ENCODE measurements around the gene RAG2. TPM values are rescaled to one million over a fixed set of nuclear protein-coding genes. Genes with fewer than 3 reads are reported as not detected.

The RAG2 gene
- total and polyA plus RNA-seq, 2 experiments from 2014 or later: not detected

DNA sequence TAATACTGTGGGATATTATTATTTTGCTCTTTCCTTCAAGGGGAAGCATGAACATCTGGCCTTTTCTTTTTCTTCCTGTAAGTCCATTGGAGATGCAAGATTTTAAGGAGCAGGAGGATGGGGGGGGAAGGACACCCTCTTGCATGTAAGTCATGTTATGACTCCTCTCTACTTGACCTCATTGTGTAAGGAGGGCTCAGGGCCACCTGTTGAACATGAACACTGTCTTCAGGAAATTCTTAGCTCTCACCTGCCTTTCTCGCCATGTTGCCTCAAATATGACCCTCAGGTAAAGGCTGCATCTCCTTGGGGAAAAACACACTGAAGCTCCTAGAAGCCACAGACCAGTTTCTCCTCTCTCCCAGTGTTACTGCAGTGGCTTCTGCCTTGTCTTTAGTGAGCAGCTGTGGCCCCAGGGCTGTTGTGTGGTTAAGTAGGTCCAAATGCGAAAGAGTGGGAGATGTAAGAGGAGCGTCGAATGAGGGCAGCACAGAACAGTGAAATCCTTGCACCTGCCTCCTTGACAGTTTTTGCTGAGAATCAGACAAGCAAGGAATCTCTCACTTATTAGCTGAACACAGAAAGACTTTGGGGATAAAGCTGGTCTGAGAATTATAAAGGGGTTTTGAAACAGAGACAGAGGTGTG is 31.5 kb downstream of the RAG2 start:
- no peak overlapping the region for H3K27ac ChIP-seq (ENCODE audit: low read depth)
- Mint-ChIP-seq H3K4me1 (peaks cover 13% of the 10 kb centered on the region; the same call in 2 of the 3 replicates), H3K4me3 (no peak overlapping the region), H3K9me3 (no peaks in the 10 kb centered on the region), H3K36me3 (ENCODE audit: low read depth) (no peaks in the 10 kb centered on the region), H3K27me3 (ENCODE audit: insufficient read depth, low read depth, poor library complexity) (no peaks in the 10 kb centered on the region), H3K27ac (no peak overlapping the region)
- no peaks in the 10 kb centered on the region for H3K36me3 ChIP-seq (ENCODE audit: insufficient read depth)
- no peak for DNase-seq (ENCODE audit: low spot score)
- TF ChIP-seq JUNB (IDR thresholded peaks at IDR 0.05; ENCODE audit: unreplicated experiment) (no peak), EZH2 (IDR thresholded peaks at IDR 0.05; ENCODE audit: low read depth, unreplicated experiment) (no peak), ZNF114 (CRISPR knock-in tag; IDR thresholded peaks at IDR 0.05) (no peak), POLR2AphosphoS5 (IDR thresholded peaks at IDR 0.05; ENCODE audit: low read depth) (no peak), ZNF331 (CRISPR knock-in tag; IDR thresholded peaks at IDR 0.05; ENCODE audit: low read depth) (no peak), EZH2phosphoT487 (IDR thresholded peaks at IDR 0.05; ENCODE audit: unreplicated experiment) (no peak), STAT1 (IDR thresholded peaks at IDR 0.05; ENCODE audit: unreplicated experiment) (no peak), NANOG (IDR thresholded peaks at IDR 0.05; ENCODE audit: borderline replicate concordance) (no peak)
- TF ChIP-seq, protein P1, sequence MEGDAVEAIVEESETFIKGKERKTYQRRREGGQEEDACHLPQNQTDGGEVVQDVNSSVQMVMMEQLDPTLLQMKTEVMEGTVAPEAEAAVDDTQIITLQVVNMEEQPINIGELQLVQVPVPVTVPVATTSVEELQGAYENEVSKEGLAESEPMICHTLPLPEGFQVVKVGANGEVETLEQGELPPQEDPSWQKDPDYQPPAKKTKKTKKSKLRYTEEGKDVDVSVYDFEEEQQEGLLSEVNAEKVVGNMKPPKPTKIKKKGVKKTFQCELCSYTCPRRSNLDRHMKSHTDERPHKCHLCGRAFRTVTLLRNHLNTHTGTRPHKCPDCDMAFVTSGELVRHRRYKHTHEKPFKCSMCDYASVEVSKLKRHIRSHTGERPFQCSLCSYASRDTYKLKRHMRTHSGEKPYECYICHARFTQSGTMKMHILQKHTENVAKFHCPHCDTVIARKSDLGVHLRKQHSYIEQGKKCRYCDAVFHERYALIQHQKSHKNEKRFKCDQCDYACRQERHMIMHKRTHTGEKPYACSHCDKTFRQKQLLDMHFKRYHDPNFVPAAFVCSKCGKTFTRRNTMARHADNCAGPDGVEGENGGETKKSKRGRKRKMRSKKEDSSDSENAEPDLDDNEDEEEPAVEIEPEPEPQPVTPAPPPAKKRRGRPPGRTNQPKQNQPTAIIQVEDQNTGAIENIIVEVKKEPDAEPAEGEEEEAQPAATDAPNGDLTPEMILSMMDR (conservative IDR thresholded peaks at IDR 0.05; ENCODE audit: low read depth in 2 of 2): no peak
- TF ChIP-seq, protein P2, sequence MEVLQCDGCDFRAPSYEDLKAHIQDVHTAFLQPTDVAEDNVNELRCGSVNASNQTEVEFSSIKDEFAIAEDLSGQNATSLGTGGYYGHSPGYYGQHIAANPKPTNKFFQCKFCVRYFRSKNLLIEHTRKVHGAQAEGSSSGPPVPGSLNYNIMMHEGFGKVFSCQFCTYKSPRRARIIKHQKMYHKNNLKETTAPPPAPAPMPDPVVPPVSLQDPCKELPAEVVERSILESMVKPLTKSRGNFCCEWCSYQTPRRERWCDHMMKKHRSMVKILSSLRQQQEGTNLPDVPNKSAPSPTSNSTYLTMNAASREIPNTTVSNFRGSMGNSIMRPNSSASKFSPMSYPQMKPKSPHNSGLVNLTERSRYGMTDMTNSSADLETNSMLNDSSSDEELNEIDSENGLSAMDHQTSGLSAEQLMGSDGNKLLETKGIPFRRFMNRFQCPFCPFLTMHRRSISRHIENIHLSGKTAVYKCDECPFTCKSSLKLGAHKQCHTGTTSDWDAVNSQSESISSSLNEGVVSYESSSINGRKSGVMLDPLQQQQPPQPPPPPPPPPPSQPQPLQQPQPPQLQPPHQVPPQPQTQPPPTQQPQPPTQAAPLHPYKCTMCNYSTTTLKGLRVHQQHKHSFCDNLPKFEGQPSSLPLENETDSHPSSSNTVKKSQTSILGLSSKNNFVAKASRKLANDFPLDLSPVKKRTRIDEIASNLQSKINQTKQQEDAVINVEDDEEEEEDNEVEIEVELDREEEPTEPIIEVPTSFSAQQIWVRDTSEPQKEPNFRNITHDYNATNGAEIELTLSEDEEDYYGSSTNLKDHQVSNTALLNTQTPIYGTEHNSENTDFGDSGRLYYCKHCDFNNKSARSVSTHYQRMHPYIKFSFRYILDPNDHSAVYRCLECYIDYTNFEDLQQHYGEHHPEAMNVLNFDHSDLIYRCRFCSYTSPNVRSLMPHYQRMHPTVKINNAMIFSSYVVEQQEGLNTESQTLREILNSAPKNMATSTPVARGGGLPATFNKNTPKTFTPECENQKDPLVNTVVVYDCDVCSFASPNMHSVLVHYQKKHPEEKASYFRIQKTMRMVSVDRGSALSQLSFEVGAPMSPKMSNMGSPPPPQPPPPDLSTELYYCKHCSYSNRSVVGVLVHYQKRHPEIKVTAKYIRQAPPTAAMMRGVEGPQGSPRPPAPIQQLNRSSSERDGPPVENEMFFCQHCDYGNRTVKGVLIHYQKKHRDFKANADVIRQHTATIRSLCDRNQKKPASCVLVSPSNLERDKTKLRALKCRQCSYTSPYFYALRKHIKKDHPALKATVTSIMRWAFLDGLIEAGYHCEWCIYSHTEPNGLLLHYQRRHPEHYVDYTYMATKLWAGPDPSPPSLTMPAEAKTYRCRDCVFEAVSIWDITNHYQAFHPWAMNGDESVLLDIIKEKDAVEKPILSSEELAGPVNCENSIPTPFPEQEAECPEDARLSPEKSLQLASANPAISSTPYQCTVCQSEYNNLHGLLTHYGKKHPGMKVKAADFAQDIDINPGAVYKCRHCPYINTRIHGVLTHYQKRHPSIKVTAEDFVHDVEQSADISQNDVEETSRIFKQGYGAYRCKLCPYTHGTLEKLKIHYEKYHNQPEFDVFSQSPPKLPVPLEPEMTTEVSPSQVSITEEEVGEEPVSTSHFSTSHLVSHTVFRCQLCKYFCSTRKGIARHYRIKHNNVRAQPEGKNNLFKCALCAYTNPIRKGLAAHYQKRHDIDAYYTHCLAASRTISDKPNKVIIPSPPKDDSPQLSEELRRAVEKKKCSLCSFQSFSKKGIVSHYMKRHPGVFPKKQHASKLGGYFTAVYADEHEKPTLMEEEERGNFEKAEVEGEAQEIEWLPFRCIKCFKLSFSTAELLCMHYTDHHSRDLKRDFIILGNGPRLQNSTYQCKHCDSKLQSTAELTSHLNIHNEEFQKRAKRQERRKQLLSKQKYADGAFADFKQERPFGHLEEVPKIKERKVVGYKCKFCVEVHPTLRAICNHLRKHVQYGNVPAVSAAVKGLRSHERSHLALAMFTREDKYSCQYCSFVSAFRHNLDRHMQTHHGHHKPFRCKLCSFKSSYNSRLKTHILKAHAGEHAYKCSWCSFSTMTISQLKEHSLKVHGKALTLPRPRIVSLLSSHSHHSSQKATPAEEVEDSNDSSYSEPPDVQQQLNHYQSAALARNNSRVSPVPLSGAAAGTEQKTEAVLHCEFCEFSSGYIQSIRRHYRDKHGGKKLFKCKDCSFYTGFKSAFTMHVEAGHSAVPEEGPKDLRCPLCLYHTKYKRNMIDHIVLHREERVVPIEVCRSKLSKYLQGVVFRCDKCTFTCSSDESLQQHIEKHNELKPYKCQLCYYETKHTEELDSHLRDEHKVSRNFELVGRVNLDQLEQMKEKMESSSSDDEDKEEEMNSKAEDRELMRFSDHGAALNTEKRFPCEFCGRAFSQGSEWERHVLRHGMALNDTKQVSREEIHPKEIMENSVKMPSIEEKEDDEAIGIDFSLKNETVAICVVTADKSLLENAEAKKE (CRISPR knock-in tag; IDR thresholded peaks at IDR 0.05): no peak
- TF ChIP-seq, protein P3, sequence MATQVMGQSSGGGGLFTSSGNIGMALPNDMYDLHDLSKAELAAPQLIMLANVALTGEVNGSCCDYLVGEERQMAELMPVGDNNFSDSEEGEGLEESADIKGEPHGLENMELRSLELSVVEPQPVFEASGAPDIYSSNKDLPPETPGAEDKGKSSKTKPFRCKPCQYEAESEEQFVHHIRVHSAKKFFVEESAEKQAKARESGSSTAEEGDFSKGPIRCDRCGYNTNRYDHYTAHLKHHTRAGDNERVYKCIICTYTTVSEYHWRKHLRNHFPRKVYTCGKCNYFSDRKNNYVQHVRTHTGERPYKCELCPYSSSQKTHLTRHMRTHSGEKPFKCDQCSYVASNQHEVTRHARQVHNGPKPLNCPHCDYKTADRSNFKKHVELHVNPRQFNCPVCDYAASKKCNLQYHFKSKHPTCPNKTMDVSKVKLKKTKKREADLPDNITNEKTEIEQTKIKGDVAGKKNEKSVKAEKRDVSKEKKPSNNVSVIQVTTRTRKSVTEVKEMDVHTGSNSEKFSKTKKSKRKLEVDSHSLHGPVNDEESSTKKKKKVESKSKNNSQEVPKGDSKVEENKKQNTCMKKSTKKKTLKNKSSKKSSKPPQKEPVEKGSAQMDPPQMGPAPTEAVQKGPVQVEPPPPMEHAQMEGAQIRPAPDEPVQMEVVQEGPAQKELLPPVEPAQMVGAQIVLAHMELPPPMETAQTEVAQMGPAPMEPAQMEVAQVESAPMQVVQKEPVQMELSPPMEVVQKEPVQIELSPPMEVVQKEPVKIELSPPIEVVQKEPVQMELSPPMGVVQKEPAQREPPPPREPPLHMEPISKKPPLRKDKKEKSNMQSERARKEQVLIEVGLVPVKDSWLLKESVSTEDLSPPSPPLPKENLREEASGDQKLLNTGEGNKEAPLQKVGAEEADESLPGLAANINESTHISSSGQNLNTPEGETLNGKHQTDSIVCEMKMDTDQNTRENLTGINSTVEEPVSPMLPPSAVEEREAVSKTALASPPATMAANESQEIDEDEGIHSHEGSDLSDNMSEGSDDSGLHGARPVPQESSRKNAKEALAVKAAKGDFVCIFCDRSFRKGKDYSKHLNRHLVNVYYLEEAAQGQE (IDR thresholded peaks at IDR 0.05; ENCODE audit: unreplicated experiment): no peak
- TF ChIP-seq, protein P4, sequence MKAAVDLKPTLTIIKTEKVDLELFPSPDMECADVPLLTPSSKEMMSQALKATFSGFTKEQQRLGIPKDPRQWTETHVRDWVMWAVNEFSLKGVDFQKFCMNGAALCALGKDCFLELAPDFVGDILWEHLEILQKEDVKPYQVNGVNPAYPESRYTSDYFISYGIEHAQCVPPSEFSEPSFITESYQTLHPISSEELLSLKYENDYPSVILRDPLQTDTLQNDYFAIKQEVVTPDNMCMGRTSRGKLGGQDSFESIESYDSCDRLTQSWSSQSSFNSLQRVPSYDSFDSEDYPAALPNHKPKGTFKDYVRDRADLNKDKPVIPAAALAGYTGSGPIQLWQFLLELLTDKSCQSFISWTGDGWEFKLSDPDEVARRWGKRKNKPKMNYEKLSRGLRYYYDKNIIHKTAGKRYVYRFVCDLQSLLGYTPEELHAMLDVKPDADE (IDR thresholded peaks at IDR 0.05): no peak
- no peaks in the 10 kb centered on the region for H4K20me1 ChIP-seq (replicated peaks; ENCODE audit: insufficient read depth)
- no peaks in the 10 kb centered on the region for H3K4me1 ChIP-seq (ENCODE audit: insufficient read depth)
- no peak overlapping the region for H3K4me2 ChIP-seq
- H3K4me3 ChIP-seq: no peak overlapping the region
- no peak for ATAC-seq
- H3K9me2 ChIP-seq (ENCODE audit: insufficient read depth): no peaks in the 10 kb centered on the region
- no peaks in the 10 kb centered on the region for H3K27me3 ChIP-seq (ENCODE audit: insufficient read depth)
- no peak overlapping the region for H2AFZ ChIP-seq
- H3F3A ChIP-seq (replicated peaks; ENCODE audit: low read depth): no peaks in the 10 kb centered on the region
- no peaks in the 10 kb centered on the region for H3K79me2 ChIP-seq (replicated peaks; ENCODE audit: insufficient read depth)
